Left cardiac atrium (tissue), 4 donors: ENCODE results near the gene DUSP16. TPM values are rescaled to one million over a fixed set of nuclear protein-coding genes. Genes with fewer than 3 reads are reported as not detected.
"Not testable (repeated sequence)": the region's sequence is repeated elsewhere in the genome, so short reads cannot be mapped to it uniquely, and the experiment has no call there.

Experiments
- ATAC-seq, 2 donors: fragments of 200-7000 bp; cut with Tn5 transposase; one replicate each; pipeline ENCODE4 v1.9.1; 2020; ENCODE audit warnings: mild to moderate bottlenecking in 2 of 2, moderate library complexity in 2 of 2
- DNase-seq: peaks from one replicate; pipeline ENCODE4 v3.0.0-alpha.2; 2020
- intact Hi-C, 2 donors: fragments of 100-400 bp; cut with DNase I; formaldehyde crosslinking; loops; one replicate each; pipeline versions ENCODE4 v1.14.1 to v1.15.1; 2022 to 2023
- total RNA-seq, 2 donors: library from RNA; stranded (reverse); fragmentation: NEBNext Ultra II Directional; extraction: Animal tissue kit (Norgen Biotek cat#: 25700); gene quantifications; one replicate each; pipeline ENCODE4 v1.2.1, GENCODE V29; 2021
- donor health status: DM: no; HTN: yes; CAD: no.
- donor health status: DM: no; HTN: yes; CAD: no; lungs with severe emphysema.
- donor health status: DM: yes; HTN: yes; CAD: no.
- donor health status: Dilated cardiomyopathy.

The DUSP16 gene
- total RNA-seq, 2 donors from 2014 or later: 11.5 to 17.3 TPM

- no peak for DNase-seq
- intact Hi-C loops: no loop called here
- no peak for ATAC-seq
These were observed 31.5 kb downstream of the DUSP16 start for GRCh38 chr12:12531194-12531593.

GRCh38 chr12:12529783-12530421, 32.8 kb downstream of the DUSP16 start:
- intact Hi-C loops: no loop called here
- ATAC-seq (no peak), DNase-seq (no peak)

- intact Hi-C loops: no loop called here
- ATAC-seq (no peak), DNase-seq (no peak)
These were observed 34.0 kb downstream of the DUSP16 start for GRCh38 chr12:12528361-12529270.

DNA sequence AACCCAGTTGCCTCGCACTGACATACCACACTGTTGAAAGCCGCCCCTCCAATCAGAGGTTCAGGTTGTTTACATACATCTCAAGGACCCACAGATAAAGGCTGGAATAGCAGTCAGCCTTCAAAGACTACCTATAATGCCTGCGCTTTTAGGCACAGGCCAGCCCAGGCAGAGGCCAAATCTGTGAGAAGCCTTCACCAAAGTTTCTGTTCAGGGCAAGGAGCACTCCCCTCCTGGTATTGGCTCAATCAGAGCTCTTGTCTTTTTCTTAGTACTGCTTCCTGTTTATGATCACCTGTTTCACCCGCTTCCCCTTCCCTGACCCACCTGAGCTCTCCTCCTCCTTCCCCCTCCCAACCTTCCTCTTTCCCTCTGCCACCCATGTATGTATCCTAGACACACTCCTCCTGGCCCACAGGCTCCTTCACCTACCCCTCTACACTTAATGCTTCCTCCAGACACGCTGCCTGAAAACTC, 34.8 kb downstream of the DUSP16 start:
- DNase-seq (no peak), ATAC-seq (no peak)
- intact Hi-C loops: no loop called here

DNA sequence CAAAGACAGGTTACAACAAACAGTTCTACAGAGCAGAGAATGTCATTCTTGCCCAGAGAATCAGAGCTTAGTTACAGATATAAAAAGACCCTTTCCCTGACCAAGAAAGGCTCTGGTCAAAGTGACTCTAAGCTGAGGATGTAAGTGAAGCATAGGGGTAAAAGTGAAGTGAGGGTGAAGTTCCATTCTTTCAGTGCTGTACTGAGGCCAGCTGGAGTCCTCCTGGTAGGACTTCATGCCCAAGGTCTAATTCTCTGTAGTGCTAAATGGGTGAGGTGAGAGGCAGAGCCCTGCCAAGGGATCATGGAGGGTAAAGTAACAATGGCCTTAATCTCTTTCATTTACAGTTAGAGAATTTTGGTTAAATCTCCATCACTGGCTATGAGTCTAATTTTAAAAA, 38.5 kb downstream of the DUSP16 start:
- DNase-seq (no peak), ATAC-seq (no peak)
- intact Hi-C loops: no loop called here

GRCh38 chr12:12523229-12523628, 39.4 kb downstream of the DUSP16 start:
- no peak for DNase-seq
- intact Hi-C loops: no loop called here
- ATAC-seq: no peak

DNA sequence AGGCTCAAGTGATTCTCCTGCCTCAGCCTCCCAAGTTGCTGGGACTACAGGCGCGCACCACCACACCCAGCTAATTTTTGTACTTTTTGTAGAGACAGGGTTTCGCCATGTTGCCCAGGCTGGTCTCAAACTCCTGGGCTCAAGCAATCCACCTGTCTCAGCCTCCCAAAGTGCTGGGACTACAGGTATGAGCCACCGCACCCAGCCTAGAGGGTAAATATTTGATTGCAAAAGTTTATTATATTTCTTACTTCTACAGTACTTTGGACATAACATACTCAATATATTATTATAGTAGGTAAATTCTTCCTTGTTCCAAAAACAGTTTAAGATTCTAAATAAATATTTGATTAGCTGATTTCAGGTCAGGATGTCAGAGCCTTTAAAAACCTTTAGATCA, 40.0 kb downstream of the DUSP16 start:
- intact Hi-C loops, ATAC-seq, DNase-seq: not testable (repeated sequence)

- intact Hi-C loops: no loop called here
These were observed 40.8 kb downstream of the DUSP16 start for GRCh38 chr12:12521888-12522287.

DNA sequence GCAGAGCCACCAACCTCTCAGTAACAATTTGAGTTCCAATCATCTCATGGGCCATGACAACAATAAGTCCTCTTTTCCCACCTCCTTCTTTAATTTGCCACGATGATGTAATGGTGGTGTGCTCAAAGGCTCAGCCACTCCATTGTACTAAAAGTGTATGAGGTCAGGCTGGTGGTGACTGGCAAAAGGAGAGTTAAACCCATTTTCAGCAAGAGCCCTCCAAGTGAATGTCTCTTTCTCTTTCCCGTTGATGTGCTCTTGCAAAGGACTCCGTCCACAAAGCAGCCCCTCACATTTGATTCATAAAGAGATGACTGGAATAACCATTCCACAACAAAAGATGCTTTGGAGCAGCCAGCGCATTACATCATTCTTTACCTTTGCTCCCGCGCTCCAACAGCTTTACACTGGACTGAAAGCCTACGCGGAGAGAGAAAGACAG, 41.6 kb downstream of the DUSP16 start:
- intact Hi-C loops: no loop called here
- ATAC-seq (no peak), DNase-seq (no peak)

More at GRCh38 chr12:12521888-12522287, 40.8 kb downstream of the DUSP16 start:
- DNase-seq: no peak
- ATAC-seq: no peak

- intact Hi-C loops: no loop called here
These were observed 42.4 kb downstream of the DUSP16 start for GRCh38 chr12:12520273-12520672.

GRCh38 chr12:12519354-12519998, 43.2 kb downstream of the DUSP16 start:
- intact Hi-C loops: no loop called here
- ATAC-seq (no peak), DNase-seq (no peak)

More at GRCh38 chr12:12520273-12520672, 42.4 kb downstream of the DUSP16 start:
- ATAC-seq (no peak), DNase-seq (no peak)

DNA sequence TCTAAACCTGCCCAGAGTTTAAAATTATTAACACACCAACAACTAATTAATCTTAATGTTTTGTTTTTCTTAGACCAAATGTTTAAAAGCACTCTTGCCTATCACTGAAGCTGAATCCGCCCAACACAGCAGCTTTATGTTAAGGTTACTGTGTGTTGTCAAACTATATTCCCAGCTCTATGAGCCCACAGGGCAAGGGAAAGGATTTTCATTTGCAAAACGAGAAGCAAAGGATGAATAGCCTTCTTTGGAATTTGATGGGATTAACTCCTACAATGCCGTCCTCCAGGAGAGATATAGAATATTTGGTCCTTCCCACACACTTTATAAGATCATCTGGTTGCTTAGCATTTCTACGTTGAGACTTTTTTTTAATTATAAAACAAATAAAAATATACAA, 43.7 kb downstream of the DUSP16 start:
- DNase-seq (no peak), ATAC-seq (no peak)
- intact Hi-C loops: no loop called here

- DNase-seq (no peak), ATAC-seq (no peak)
- intact Hi-C loops: no loop called here
These were observed 44.2 kb downstream of the DUSP16 start for GRCh38 chr12:12518464-12518845.

DNA sequence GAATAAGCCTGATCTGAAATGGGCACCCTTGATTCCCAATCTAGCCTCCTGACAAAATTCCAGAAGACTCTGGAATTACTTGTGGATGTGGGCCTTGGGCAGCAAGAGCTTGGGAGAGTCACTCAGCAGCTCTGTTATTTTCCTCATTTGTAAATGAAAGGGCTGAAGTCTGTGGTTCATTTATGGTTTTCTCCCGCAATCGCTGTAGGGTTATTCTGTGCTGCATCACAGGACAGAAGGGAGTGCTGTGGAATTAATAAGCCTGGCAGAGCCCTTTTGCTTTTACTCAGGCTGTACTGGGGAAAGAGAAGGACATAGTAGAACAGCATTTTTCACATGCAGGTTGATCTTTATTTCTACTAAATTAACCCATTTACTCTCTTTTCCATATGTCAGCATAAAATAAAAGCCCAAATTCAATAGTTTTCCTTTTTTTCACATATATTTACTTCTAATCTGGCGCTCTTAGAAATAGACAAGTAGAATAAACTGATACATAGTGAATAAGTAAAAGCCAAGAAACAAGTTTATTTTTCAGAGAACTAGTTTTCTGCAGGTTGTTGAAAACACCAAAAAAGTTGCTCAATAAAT, 49.2 kb downstream of the DUSP16 start:
- intact Hi-C loops: no loop called here
- no peak for DNase-seq
- ATAC-seq: no peak

- ATAC-seq (no peak), DNase-seq (no peak)
- intact Hi-C loops: no loop called here
These were observed 50.6 kb downstream of the DUSP16 start for GRCh38 chr12:12511895-12512711.

- DNase-seq (no peak), ATAC-seq (no peak)
- intact Hi-C loops: no loop called here
These were observed 51.5 kb downstream of the DUSP16 start for GRCh38 chr12:12511021-12511783.

DNA sequence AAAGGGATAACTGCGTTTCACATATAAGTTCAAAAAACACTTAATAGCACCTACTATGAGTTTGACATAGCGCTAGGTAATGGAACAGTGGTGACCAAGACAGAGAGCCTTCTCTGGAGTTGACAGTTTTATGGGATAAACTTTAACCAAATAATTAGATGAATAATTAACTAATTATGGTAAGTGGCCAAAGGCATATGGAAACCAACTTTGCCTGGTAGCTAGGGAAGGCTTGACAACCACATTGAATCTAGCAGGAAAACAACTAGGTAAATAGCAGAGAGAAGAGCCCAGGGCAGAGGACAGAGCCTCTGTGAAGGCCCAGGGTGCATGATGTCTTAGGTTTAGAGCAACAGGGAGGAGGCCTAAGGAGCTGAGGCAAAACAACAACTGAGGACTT, 52.1 kb downstream of the DUSP16 start:
- DNase-seq (no peak), ATAC-seq (no peak)
- intact Hi-C loops: no loop called here

DNA sequence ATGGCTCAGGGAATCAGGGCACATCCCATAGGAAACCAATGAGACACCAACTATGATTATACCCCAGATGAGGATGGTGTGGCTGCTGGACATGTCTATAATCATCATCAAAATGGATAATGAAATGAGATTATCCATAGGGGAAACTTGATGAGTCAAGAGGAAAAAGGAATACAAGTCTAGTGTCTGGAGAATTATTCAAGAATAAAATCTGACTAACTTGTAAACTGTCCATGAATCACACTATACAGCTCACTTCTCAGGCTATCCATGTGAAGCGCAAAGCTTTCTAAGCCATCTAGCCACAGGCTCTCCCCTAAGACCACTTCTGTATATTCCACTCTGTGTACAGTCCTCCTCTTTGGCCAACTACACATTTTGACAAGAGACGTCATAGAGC, 52.5 kb downstream of the DUSP16 start:
- ATAC-seq: no peak

More for the DNA sequence above, 52.5 kb downstream of the DUSP16 start:
- intact Hi-C loops: no loop called here
- no peak for DNase-seq
